GM20000 (cell line): ENCODE results near the gene JKAMP.

Experiments
- DNase-seq: peaks from one replicate; pipeline ENCODE4 v3.0.0; 2012; ENCODE audit warnings: low spot score
- CTCF ChIP-seq: IDR thresholded peaks from 2 replicates; pipeline ENCODE4 v1.5.1; 2012; ENCODE audit warnings: mild to moderate bottlenecking, control low read depth; ENCODE audit errors: extremely low read depth, missing control alignments

Gene JKAMP

GRCh38 chr14:59503256-59503655 is 18.9 kb downstream of the JKAMP start:
- DNase-seq: no peak
- no peak for TF ChIP-seq CTCF

GRCh38 chr14:59507063-59507751 is 22.9 kb downstream of the JKAMP start:
- peak; percentile 96 for TF ChIP-seq CTCF
- DNase-seq: peak; percentile 43

DNA sequence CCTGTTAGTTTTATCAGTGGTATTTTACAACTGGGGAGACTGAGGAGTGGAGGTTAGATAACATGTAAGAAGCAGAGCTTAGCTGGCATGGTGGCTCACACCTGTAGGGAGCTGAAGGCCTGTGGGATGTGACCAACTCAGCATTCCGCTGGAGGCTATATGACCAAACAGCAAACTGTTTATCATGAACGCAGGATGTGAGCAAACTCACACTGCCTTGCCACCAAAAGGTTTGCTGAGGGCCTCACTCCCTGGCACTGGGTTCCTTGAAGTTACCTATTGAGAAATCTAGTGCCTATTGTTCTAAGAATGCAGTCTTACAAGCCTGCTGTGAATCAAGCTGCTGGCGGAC is 23.4 kb downstream of the JKAMP start:
- no peak for TF ChIP-seq CTCF
- DNase-seq: no peak

GRCh38 chr14:59509101-59509500 is 24.8 kb downstream of the JKAMP start:
- DNase-seq: no peak
- no peak for TF ChIP-seq CTCF

- no peak for TF ChIP-seq CTCF
Measured at GRCh38 chr14:59510001-59510400, 25.7 kb downstream of the JKAMP start.

DNA sequence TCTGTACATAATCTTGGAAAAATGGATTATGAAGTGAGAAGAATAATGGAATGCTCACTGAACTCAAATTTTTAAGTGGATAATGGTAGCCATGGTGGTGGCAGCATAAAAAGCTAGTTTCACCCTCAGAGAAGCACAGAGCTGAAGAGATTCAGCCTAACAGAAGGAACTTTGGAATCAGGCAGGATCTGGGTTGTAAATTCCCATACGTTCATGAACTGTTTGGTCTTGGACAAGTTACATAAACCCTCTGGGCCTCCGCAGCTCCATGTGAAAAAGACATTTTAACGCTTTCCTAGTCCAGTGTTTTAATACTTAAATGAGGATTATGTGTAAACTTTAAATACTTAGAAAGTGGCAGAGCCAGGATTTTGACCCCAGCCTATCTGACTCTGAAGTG is 26.6 kb downstream of the JKAMP start:
- no peak for DNase-seq
- no peak for TF ChIP-seq CTCF

More at GRCh38 chr14:59510001-59510400, 25.7 kb downstream of the JKAMP start:
- no peak for DNase-seq

GRCh38 chr14:59511916-59512575 is 27.7 kb downstream of the JKAMP start:
- TF ChIP-seq CTCF: peak; percentile 27
- peak; percentile 30 for DNase-seq
